K562 (cell line): ENCODE data around the gene COQ4. TPM values are rescaled to one million over a fixed set of nuclear protein-coding genes. Genes with fewer than 3 reads are reported as not detected.
A peak's percentile ranks its signal among the peaks of the same experiment; 100 is the strongest.

ENCODE experiments used
- CBX5 ChIP-seq: IDR thresholded peaks from 2 replicates; pipeline ENCODE4 v1.6.1; 2014; ENCODE audit warnings: low read depth, borderline replicate concordance
- CUX1 ChIP-seq: fragments of 200-800 bp; sonication (Bioruptor generic); IDR thresholded peaks from 2 replicates; pipeline ENCODE4 v1.6.1; 2016; ENCODE audit warnings: missing genetic modification characterization, missing compliant biosample characterization
- DMBX1 ChIP-seq: fragments of 250-450 bp; sonication (Bioruptor Pico); IDR thresholded peaks from 2 replicates; pipeline ENCODE4 v1.8.0; 2022; ENCODE audit warnings: inconsistent platforms, mild to moderate bottlenecking, moderate library complexity, borderline replicate concordance
- HCFC1 ChIP-seq: IDR thresholded peaks from 2 replicates; pipeline ENCODE4 v1.6.1; 2012; ENCODE audit warnings: low read depth, low read length, improper control_type of control experiment
- HMGN3 ChIP-seq: IDR thresholded peaks from 2 replicates; pipeline ENCODE4 v1.6.1; 2011; ENCODE audit warnings: borderline replicate concordance, low read depth, mild to moderate bottlenecking, mixed read lengths, low read length; ENCODE audit not compliant: insufficient read length; ENCODE audit errors: extremely low read depth
- HSF4 ChIP-seq: fragments of 250-450 bp; sonication (Bioruptor Pico); IDR thresholded peaks from 2 replicates; pipeline ENCODE4 v2.1.2; 2022; ENCODE audit warnings: mild to moderate bottlenecking, moderate library complexity, borderline replicate concordance
- ILK ChIP-seq: fragments of 450-650 bp; IDR thresholded peaks from 2 replicates; pipeline ENCODE4 v1.6.1; 2016; ENCODE audit warnings: missing genetic modification characterization, low read depth, mild to moderate bottlenecking, missing compliant biosample characterization, moderate library complexity, borderline replicate concordance
- MBD2 ChIP-seq: sonication (generic); IDR thresholded peaks from 2 replicates; pipeline ENCODE4 v1.6.1; 2016; ENCODE audit warnings: low read depth, borderline replicate concordance
- MED1 ChIP-seq: sonication (generic); formaldehyde crosslinking; IDR thresholded peaks from 2 replicates; pipeline ENCODE4 v1.8.1; 2023; ENCODE audit warnings: missing genetic modification reagents, borderline replicate concordance
- MTA2 ChIP-seq: fragments of 450-650 bp; IDR thresholded peaks from 2 replicates; pipeline ENCODE4 v1.6.1; 2016; ENCODE audit warnings: low read depth
- SIN3A ChIP-seq, 2 experiments: fragments of 150-350 bp in 1 of 2; IDR thresholded peaks; 2 replicates each; pipeline ENCODE4 v1.6.1; 2011 to 2016; ENCODE audit warnings: borderline replicate concordance in 2 of 2, low read depth in 2 of 2, low read length in 2 of 2, mild to moderate bottlenecking in 2 of 2, moderate library complexity in 2 of 2; ENCODE audit not compliant: control insufficient read depth in 1 of 2
- SMARCC2 ChIP-seq: fragments of 450-650 bp; IDR thresholded peaks from 2 replicates; pipeline ENCODE4 v1.6.1; 2017; ENCODE audit warnings: antibody characterized with exemption, moderate library complexity, mild to moderate bottlenecking, low read depth
- SOX6 ChIP-seq: fragments of 450-650 bp; IDR thresholded peaks from 2 replicates; pipeline ENCODE4 v1.6.1; 2014; ENCODE audit warnings: mild to moderate bottlenecking
- THAP12 ChIP-seq: fragments of 250-450 bp; sonication (Bioruptor Pico); IDR thresholded peaks from 2 replicates; pipeline ENCODE4 v1.9.0; 2021; ENCODE audit warnings: mild to moderate bottlenecking, inconsistent platforms
- ZFPM2 ChIP-seq: fragments of 250-450 bp; sonication (Bioruptor Pico); IDR thresholded peaks from 2 replicates; pipeline ENCODE4 v1.5.1; 2022; ENCODE audit warnings: mild to moderate bottlenecking
- ZNF280B ChIP-seq: fragments of 250-450 bp; sonication (Bioruptor Pico); IDR thresholded peaks from 2 replicates; pipeline ENCODE4 v1.5.1; 2021; ENCODE audit warnings: mild to moderate bottlenecking
- ZNF384 ChIP-seq: IDR thresholded peaks from 2 replicates; pipeline ENCODE4 v1.6.1; 2012; ENCODE audit warnings: low read depth, low read length, improper control_type of control experiment
- ZNF707 ChIP-seq: fragments of 250-450 bp; sonication (Bioruptor Pico); conservative IDR thresholded peaks from 2 replicates; pipeline ENCODE4 v1.8.0; 2022; ENCODE audit warnings: inconsistent platforms, mild to moderate bottlenecking, moderate library complexity
- polyA plus RNA-seq, 8 experiments: library from polyadenylated mRNA; depleted of rRNA in 4 of 8; stranded (reverse) in 5 of 8; unstranded in 3 of 8; fragments of >200 nt; fragmentation: Nextera tagmentation in 2 of 8; fragmentation: Illumina TruSeq in 1 of 8; extraction: Ambion mirVana in 2 of 8; extraction: Trizol in 1 of 8; gene quantifications; 2 replicates each; pipeline versions ENCODE4 v1.2.1 to v1.2.3, GENCODE V29; 2011 to 2014; ENCODE audit warnings: inconsistent platforms in 1 of 8, missing spikeins in 1 of 8
- total RNA-seq, 7 experiments: library from RNA; depleted of rRNA in 6 of 7; stranded (reverse); fragments of >200 nt in 6 of 7; fragmentation: Illumina TruSeq in 2 of 7; extraction: Trizol in 2 of 7; gene quantifications; 2 replicates each; pipeline versions ENCODE4 v1.2.1 to v1.2.3, GENCODE V29; 2011 to 2021; ENCODE audit warnings: low replicate concordance in 1 of 7

Gene COQ4
- total and polyA plus RNA-seq, 9 of the 15 experiments (the other 6 are each of a cell fraction or from before 2014, with no cell fraction given): 9.1 to 135 (median 67.2) TPM

GRCh38 chr9:128339761-128340690 is 17.4 kb downstream of the COQ4 start, which contains the start of gene SLC27A4 (continued):
- no peak for TF ChIP-seq SMARCC2
- no peak for TF ChIP-seq CBX5
- TF ChIP-seq THAP12 (CRISPR knock-in tag): 0 out of 2 replicates have a peak, but pooled peaks have one; percentile 73
- peak; percentile 21 for TF ChIP-seq HSF4 (CRISPR knock-in tag)
- TF ChIP-seq CUX1 (CRISPR knock-in tag): no peak
- TF ChIP-seq ZNF707 (CRISPR knock-in tag): no peak
- no peak for TF ChIP-seq MED1 (CRISPR knock-in tag)
- TF ChIP-seq SOX6: peak; percentile 73; the same call in 1 of the 2 replicates
- TF ChIP-seq ILK (tag): no peak
- no peak for TF ChIP-seq MBD2
- peak; percentile 99 for TF ChIP-seq HCFC1
- peak; percentile 42 to 88; a peak in 3 of 4 replicates for TF ChIP-seq SIN3A (IDR thresholded peaks at IDR 0.05; ENCODE audit: borderline replicate concordance in 2 of 2, control insufficient read depth in 1 of 2, low read depth in 2 of 2, low read length in 2 of 2)
- TF ChIP-seq ZFPM2: no peak
- no peak for TF ChIP-seq HMGN3
- no peak for TF ChIP-seq ZNF280B (CRISPR knock-in tag)
- peak; percentile 6 for TF ChIP-seq ZNF384
- TF ChIP-seq DMBX1 (CRISPR knock-in tag): peak; percentile 64; the same call in 1 of the 2 replicates
- TF ChIP-seq MTA2: no peak
